Thyroid gland (tissue), 4 donors: ENCODE results near the gene POGLUT2. TPM values are rescaled to one million over a fixed set of nuclear protein-coding genes. Genes with fewer than 3 reads are reported as not detected.

ENCODE experiments used
- DNase-seq, 2 donors: peaks; one replicate each; pipeline ENCODE4 v3.0.0-alpha.2; 2019
- H3K27ac ChIP-seq, 3 donors: fragments of 200-600 bp; sonication (generic); 1 replicate in 2 of 3; 2 replicates in 1 of 3; pipeline ENCODE4 v1.5.1; 2016 to 2019; ENCODE audit warnings: mild to moderate bottlenecking in 1 of 3, moderate library complexity in 1 of 3
- H3K27me3 ChIP-seq: fragments of 200-600 bp; sonication (generic); one replicate; pipeline ENCODE4 v1.5.1; 2019
- H3K36me3 ChIP-seq, 2 donors: fragments of 200-600 bp; sonication (generic); one replicate each; pipeline ENCODE4 v1.5.1; 2016 to 2019
- H3K4me1 ChIP-seq, 2 donors: fragments of 200-600 bp; sonication (generic); one replicate each; pipeline ENCODE4 v1.5.1; 2017 to 2019
- H3K4me3 ChIP-seq, 3 donors: fragments of 200-600 bp; sonication (generic); replicated peaks in 1 of 3; 1 replicate in 2 of 3; 2 replicates in 1 of 3; pipeline ENCODE4 v1.5.1; 2016; ENCODE audit warnings: mild to moderate bottlenecking in 1 of 3
- H3K9me3 ChIP-seq: fragments of 200-600 bp; sonication (generic); one replicate; pipeline ENCODE4 v1.5.1; 2017
- POLR2A ChIP-seq, 2 donors: fragments of 450-650 bp; IDR thresholded peaks; one replicate each; pipeline ENCODE4 v1.6.1; 2017; ENCODE audit warnings: antibody characterized with exemption in 2 of 2, mild to moderate bottlenecking in 2 of 2, moderate library complexity in 1 of 2
- WGBS, 2 donors: methylation state at CpG; one replicate each; pipeline ENCODE4 v1.1.5; 2017; 5-methylcytosine and 5-hydroxymethylcytosine counted together
- intact Hi-C: fragments of 100-400 bp; cut with DNase I; formaldehyde crosslinking; loops from one replicate; pipeline ENCODE4 v1.15.1; 2023
- total RNA-seq, 4 donors: library from RNA; depleted of rRNA; stranded (reverse); fragments of >200 nt; gene quantifications; one replicate each; pipeline ENCODE4 v1.2.3, GENCODE V29; 2016
- TF ChIP-seq, protein P1 (sequence below), 6 experiments: fragments of 200-600 bp in 3 of 6; fragments of 450-650 bp in 3 of 6; sonication (generic) in 3 of 6; IDR thresholded peaks; one replicate each; pipeline ENCODE4 v1.5.1; 2016 to 2019; ENCODE audit warnings: antibody characterized with exemption in 6 of 6, mild to moderate bottlenecking in 2 of 6, inconsistent platforms in 1 of 6, moderate library complexity in 1 of 6

POGLUT2 gene
- total RNA-seq, 4 donors from 2014 or later = 2.8 to 10.2 (median 3.5) TPM

DNA sequence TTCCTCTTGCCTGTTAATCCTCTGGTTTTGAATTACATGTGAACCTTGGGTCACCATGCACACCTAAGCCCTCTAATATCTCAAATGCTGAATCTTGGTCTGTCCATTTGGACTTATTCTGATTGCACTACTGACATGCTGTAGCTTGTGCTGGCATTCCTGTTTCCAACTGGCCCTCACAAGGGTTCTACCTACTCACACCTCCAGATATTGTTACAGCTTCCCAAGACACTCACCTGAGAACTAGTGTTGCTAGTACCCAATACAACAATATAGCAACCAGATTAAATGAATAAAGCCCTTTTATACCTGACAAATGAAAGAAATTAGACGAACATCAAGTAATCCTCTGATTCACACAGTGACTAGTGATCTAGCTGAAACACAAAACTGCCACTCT, 41.8 kb downstream of the POGLUT2 start:
- no peak for DNase-seq
- Histone ChIP-seq H3K9me3 (no peaks in the 10 kb centered on the region), H3K4me1 (no peaks in the 10 kb centered on the region), H3K4me3 (no peak overlapping the region), H3K27ac (no peak overlapping the region), H3K36me3 (no peaks in the 10 kb centered on the region), H3K27me3 (no peaks in the 10 kb centered on the region)
- TF ChIP-seq POLR2A (IDR thresholded peaks at IDR 0.05) = no peak
- TF ChIP-seq, protein P1, sequence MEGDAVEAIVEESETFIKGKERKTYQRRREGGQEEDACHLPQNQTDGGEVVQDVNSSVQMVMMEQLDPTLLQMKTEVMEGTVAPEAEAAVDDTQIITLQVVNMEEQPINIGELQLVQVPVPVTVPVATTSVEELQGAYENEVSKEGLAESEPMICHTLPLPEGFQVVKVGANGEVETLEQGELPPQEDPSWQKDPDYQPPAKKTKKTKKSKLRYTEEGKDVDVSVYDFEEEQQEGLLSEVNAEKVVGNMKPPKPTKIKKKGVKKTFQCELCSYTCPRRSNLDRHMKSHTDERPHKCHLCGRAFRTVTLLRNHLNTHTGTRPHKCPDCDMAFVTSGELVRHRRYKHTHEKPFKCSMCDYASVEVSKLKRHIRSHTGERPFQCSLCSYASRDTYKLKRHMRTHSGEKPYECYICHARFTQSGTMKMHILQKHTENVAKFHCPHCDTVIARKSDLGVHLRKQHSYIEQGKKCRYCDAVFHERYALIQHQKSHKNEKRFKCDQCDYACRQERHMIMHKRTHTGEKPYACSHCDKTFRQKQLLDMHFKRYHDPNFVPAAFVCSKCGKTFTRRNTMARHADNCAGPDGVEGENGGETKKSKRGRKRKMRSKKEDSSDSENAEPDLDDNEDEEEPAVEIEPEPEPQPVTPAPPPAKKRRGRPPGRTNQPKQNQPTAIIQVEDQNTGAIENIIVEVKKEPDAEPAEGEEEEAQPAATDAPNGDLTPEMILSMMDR (IDR thresholded peaks at IDR 0.05) = no peak
- intact Hi-C loops = no loop called here
- WGBS, 2 donors = 94 to 95% methylated on average over 1 of the region's 1 CpG

DNA sequence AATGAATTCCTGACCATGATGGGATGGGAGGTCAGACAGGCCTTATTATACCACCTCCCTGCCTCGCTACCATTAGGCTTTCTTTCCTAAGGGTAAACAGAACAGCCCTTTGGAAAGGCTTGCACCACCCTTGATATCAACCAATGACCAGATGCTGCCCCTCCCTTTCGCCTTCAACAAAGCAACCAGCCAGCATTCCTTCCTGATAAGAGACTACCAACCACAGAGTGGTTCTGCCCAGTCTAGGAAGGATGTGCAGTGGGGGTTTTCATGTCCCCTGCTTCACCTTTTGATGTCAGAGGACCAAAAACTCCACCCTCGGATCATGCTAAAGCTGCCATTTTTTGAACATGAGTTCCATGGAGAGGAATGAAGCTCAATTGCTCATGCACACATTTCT, 46.9 kb downstream of the POGLUT2 start:
- Histone ChIP-seq H3K4me3 (no peak overlapping the region), H3K27me3 (no peaks in the 10 kb centered on the region), H3K9me3 (no peaks in the 10 kb centered on the region), H3K27ac (no peak overlapping the region), H3K36me3 (no peaks in the 10 kb centered on the region), H3K4me1 (no peaks in the 10 kb centered on the region)
- DNase-seq = no peak
- intact Hi-C loops = no loop called here
- TF ChIP-seq, protein P1 (IDR thresholded peaks at IDR 0.05) = no peak
- TF ChIP-seq POLR2A (IDR thresholded peaks at IDR 0.05) = no peak
- WGBS, 2 donors = 94 to 97% methylated on average over 3 of the region's 3 CpGs

GRCh38 chr13:102742506-102742905, 56.3 kb downstream of the POGLUT2 start:
- H3K36me3 ChIP-seq = no peaks in the 10 kb centered on the region
- H3K4me3 ChIP-seq = no peak overlapping the region
- H3K27me3 ChIP-seq = no peaks in the 10 kb centered on the region
- no peak for TF ChIP-seq POLR2A (IDR thresholded peaks at IDR 0.05)
- H3K4me1 ChIP-seq = no peaks in the 10 kb centered on the region
- intact Hi-C loops = no loop called here
- no peak for DNase-seq
- no peaks in the 10 kb centered on the region for H3K9me3 ChIP-seq
- H3K27ac ChIP-seq = no peak overlapping the region

DNA sequence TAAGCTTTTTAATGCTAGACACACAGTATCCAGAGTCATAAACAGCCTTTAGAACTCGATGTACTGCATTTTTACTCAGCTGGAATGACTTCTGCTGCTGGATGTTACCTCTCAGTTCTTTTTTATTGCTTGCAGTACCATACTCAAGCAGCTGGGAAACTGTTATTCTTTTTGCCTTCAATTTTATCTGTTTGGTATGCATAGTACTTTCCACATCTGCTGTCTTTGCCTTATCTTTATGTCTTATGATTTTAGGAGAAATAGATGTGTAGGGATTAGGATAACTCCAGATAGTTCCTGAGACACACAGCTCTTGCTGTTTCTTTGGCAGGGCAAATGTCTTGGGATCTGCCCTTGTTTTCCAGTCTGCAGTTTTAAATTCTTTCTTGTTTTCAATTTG, 56.7 kb downstream of the POGLUT2 start:
- TF ChIP-seq, protein P1 (IDR thresholded peaks at IDR 0.05) = no peak
- no peak for TF ChIP-seq POLR2A (IDR thresholded peaks at IDR 0.05)
- Histone ChIP-seq H3K4me1 (no peaks in the 10 kb centered on the region), H3K4me3 (no peak overlapping the region), H3K9me3 (no peaks in the 10 kb centered on the region), H3K27ac (no peak overlapping the region), H3K36me3 (no peaks in the 10 kb centered on the region), H3K27me3 (no peaks in the 10 kb centered on the region)
- intact Hi-C loops = no loop called here
- WGBS, 2 donors = 67 to 71% methylated on average over 1 of the region's 1 CpG
- DNase-seq = no peak

Other genes starting within 250 kb of the POGLUT2 start
- 100 to 1,000 TPM in 2 of 4 donors, 10 to 100 TPM in 2; 77.3 to 229 (median 99.1) TPM for gene TPP2, start 202.0 kb downstream of the POGLUT2 start, total RNA-seq
- gene METTL21C, start 103.9 kb downstream of the POGLUT2 start, total RNA-seq = not detected
- gene TEX30, start 25.2 kb downstream of the POGLUT2 start, total RNA-seq = 10 to 100 TPM in 2 of 4 donors, 1 to 10 TPM in 2; 5.8 to 17.7 (median 8.9) TPM
- gene BIVM, start 143 bp upstream of the POGLUT2 start, total RNA-seq = 10 to 100 TPM; 16.5 to 27.2 (median 25.5) TPM
- gene ERCC5, start 47.1 kb upstream of the POGLUT2 start, total RNA-seq = 100 to 1,000 TPM in 2 of 4 donors, 10 to 100 TPM in 2; 57.2 to 119 (median 102) TPM